Stimulated activated CD4-positive, alpha-beta T cell treated with anti-CD3 and anti-CD28 coated beads, Interleukin-4, amount 100 ng/mL, for 48 hours (primary cell): Measurements from ENCODE around the gene ZNF691.
"Not testable (repeated sequence)": the region's sequence is repeated elsewhere in the genome, so short reads cannot be mapped to it uniquely, and the experiment has no call there.

Experiments used
- DNase-seq, 2 donors: peaks; one replicate each; pipeline ENCODE4 v3.0.0-alpha.2; 2020; ENCODE audit warnings: low read depth in 2 of 2

Gene ZNF691

GRCh38 chr1:42859366-42859765 is 13.0 kb downstream of the ZNF691 start:
- DNase-seq: not testable (repeated sequence)

GRCh38 chr1:42860339-42861013 is 14.1 kb downstream of the ZNF691 start:
- no peak for DNase-seq

GRCh38 chr1:42861014-42861399 is 14.6 kb downstream of the ZNF691 start:
- no peak for DNase-seq

GRCh38 chr1:42866549-42866948 is 20.1 kb downstream of the ZNF691 start:
- no peak for DNase-seq

GRCh38 chr1:42868466-42868865 is 22.1 kb downstream of the ZNF691 start:
- DNase-seq: not testable (repeated sequence)

GRCh38 chr1:42869254-42869653 is 22.8 kb downstream of the ZNF691 start:
- DNase-seq: not testable (repeated sequence)

- not testable (repeated sequence) for DNase-seq
These were observed 23.3 kb downstream of the ZNF691 start for GRCh38 chr1:42869751-42870150.

GRCh38 chr1:42873108-42873507 is 26.7 kb downstream of the ZNF691 start:
- DNase-seq: not testable (repeated sequence)

- DNase-seq: no peak
These were observed 27.3 kb downstream of the ZNF691 start for GRCh38 chr1:42873670-42874069.

- no peak for DNase-seq
These were observed 29.6 kb downstream of the ZNF691 start for GRCh38 chr1:42876009-42876408.

- no peak for DNase-seq
These were observed 31.0 kb downstream of the ZNF691 start for GRCh38 chr1:42877380-42877779.

- DNase-seq: no peak
These were observed 34.0 kb downstream of the ZNF691 start for GRCh38 chr1:42880384-42880783.

- no peak for DNase-seq
These were observed 39.8 kb downstream of the ZNF691 start for GRCh38 chr1:42886046-42886739.

- DNase-seq: no peak
These were observed 40.4 kb downstream of the ZNF691 start for GRCh38 chr1:42886800-42887199.

GRCh38 chr1:42887366-42887765 is 41.0 kb downstream of the ZNF691 start:
- DNase-seq: no peak

GRCh38 chr1:42888013-42888633 is 41.7 kb downstream of the ZNF691 start:
- DNase-seq: no peak

GRCh38 chr1:42889264-42889663 is 42.9 kb downstream of the ZNF691 start:
- no peak for DNase-seq

- no peak for DNase-seq
These were observed 45.2 kb downstream of the ZNF691 start for GRCh38 chr1:42891465-42892138.

GRCh38 chr1:42899960-42900359 is 53.5 kb downstream of the ZNF691 start:
- not testable (repeated sequence) for DNase-seq
